T47D (cell line): Measurements from ENCODE around the gene JHY.
A peak's percentile ranks its signal among the peaks of the same experiment; 100 is the strongest.

Experiments
- DNase-seq, 2 experiments: peaks; one replicate each; pipeline versions ENCODE4 v3.0.0 to v3.0.0-alpha.2; 2011 to 2012; ENCODE audit warnings: low read depth in 1 of 2, low spot score in 1 of 2
- JUND ChIP-seq: IDR thresholded peaks from 2 replicates; pipeline ENCODE4 v1.6.1; 2012; ENCODE audit warnings: low read depth
- in situ Hi-C: cut with HindIII; loops from 2 replicates; pipeline ENCODE4 v1.10.0; 2016; ENCODE audit warnings: low sequenced_read_pairs, low pct_unique_long_range_greater_than_20kb

The JHY gene

DNA sequence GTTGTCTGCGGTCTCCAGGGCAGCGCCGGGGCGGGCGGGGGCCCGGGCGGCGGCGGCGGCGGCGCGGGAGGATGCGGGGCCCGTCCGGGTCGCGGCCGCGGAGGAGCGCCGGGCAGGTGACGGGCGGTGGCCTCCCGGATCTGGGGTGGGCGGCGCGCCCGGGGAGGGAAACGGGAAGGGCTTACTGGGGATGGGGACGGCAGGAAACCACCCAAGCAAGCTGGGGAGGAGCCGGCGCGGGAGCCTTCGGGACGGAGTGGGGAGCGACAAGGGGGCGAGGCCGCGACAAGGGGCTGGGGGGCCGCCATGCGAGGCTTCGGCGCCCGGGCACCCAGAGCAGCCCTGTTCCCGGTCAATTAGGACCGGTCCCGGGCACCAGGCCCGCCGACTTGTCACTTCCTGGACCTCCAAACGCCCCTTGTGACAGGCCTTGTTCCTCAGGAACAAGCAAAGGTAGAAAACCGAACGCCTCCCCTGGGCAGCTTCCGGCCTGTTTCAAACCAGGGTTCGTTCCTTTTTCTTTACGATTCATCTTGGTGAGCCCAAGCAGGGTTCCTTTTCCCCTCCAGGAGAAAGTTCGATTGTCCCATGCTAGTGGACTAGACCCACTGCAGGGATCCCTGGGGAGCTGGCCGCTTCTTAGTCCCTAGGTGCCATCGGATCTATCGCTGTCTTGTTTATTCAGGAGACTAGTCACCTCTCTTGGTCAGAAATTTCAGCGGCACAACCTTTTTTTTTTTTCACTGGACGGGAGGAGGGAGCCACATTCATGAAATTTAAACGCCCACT lies 492 bp downstream of the JHY start:
- TF ChIP-seq JUND = no peak
- in situ Hi-C loops = no loop called here
- peak in 1 of 2 experiments; percentile 56 for DNase-seq

DNA sequence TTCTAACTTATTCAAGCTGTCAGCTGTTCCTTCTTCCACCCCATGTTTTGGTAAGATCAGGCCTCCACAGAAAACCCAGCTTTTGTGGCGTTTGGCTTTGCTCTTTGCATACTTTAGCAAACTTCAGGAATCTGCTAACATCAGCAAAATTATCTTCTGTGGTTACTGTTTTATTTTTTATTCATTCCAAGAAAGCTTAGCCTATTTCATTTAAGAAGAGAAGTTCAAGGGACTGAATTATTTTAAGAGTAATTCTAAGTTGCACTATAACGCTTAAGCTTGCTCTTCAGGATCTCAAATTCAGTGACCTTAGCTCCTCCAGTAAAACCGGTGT lies 1.1 kb downstream of the JHY start:
- DNase-seq = no peak
- no peak for TF ChIP-seq JUND
- in situ Hi-C loops = no loop called here

DNA sequence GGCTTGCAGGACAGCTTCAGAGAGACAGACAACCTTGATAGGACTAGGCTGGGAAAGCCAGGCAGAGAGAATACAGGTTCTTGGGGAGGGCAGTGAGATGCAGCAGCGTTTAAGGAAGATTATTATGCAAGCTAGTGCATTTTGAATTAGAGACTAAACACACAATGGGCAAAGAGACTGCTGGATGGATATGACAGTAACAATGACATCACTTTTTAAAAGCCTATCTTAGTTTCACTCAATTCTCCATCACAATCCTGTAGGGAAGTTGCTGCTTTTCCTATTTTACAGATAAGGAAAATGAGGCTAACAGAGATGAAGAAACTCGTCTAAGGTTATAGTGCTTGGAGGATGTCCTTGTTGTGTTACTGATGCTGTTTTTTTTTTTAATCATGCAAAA lies 5.6 kb downstream of the JHY start:
- DNase-seq = no peak
- TF ChIP-seq JUND = no peak
- in situ Hi-C loops = no loop called here

DNA sequence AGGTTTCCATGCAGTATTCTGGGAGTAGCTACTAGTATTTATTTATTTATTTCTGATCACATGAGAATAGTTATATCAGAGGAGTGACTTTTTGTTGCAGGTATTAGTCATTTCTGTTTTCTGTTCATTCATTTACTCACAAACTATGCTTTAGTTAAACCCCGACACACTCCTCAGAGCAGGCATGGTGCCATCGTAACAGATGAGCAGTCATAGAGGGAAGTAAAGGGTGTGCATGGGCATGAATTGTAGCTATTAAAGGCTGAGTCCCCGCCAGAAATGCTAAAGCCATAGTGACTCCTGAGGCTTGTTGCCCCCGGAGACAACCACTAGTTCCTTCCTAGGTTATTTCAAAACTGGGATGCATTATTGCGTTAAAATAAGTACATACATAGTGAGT lies 10.6 kb downstream of the JHY start:
- in situ Hi-C loops = no loop called here

DNA sequence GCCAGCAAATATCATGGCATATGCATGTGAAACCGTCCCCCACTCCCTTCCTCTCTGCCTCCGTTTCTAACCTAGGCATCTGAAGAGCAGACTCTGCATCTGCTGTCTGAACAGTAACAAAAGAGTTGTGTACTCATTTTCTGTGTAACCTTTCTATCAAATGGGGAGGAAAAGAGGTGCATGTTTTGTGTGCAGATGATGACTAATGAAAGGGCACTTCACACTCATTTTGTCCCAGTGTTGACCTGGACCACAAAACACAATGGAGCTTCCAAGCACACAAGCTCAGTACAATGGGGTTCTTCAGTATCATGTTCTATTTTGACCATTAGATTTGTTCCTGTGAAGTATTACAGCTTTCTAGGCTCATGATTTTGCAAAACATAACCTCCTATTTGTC lies 13.0 kb downstream of the JHY start:
- no peak for DNase-seq
- in situ Hi-C loops = no loop called here
- TF ChIP-seq JUND = no peak

More for the DNA sequence above, 10.6 kb downstream of the JHY start:
- no peak for DNase-seq
- TF ChIP-seq JUND = no peak

DNA sequence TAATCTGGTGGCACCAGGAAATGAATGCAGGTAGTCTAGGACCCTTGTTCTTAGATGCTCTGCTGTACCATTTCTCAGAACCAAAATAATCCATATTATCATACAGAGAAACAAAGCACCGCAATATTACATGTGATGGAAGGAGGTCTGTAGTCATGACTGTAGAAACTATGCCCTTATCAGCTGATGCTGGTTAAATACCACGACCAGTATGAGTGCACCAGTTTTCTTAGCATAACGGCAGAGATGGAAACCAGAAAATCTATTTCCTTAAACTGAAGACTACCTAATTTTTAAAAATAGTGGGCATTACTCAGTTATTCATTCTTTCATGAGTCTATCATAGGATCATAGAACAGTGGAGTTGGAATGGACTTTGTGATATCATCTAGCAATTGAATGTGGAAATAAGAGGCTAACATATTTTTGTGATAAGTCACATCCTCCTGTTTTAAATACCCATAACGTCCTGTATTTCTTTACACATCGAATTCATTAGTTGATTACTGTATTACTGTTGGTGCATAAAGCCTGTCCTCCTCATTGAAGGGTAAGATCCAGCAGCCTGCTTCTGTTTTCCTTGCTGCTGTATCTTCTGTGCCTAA lies 15.1 kb downstream of the JHY start:
- in situ Hi-C loops = no loop called here
- no peak for TF ChIP-seq JUND
- DNase-seq = no peak

DNA sequence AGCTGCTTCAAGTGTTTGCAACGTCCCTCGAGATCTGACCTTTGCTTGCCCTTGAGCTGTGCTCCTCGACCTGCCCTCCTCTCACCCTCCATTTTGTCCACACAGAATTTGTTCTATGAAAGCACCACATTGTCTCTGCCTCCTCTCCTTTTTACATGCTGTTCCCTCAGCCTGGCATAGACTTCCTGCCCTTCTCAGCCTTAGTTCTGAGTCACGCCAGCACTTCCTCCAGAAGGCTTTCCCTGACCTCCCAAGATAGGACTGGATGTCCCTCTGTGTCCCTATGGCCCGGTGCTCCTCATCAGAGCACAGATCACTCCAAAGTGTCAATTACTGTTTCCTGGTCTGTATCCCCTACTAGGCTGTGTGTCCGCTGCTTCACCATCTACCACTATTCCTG lies 16.2 kb downstream of the JHY start:
- in situ Hi-C loops = no loop called here
- TF ChIP-seq JUND = no peak
- DNase-seq = no peak

DNA sequence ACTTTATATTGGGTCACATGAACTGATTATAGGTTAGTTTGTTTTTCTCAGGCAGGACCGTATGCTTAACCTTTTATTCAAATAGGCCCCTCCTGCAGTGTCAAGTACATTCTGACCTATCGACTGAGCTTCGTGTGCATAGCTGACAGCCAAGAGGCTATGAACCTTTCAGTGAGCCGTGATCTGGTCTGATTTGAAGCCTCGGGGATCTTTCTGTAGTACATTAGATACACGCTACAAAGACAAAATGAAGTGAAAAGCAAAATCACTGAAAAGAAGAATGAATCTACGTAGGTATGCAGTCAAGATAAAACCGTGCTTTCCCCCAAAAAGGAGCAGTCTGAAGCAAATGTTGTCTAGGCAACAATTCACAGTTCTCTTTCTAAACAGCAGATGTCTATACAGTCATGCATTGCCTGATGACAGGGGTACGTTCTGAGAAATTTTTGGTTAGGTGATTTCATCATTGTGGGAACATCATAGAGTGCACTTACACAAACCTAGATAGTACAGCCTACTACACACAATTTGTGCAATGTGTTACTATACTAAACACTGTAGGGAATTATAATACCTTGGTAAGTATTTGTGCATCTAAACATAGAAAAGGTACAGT lies 18.1 kb downstream of the JHY start:
- TF ChIP-seq JUND = no peak
- in situ Hi-C loops = no loop called here
- DNase-seq = no peak

DNA sequence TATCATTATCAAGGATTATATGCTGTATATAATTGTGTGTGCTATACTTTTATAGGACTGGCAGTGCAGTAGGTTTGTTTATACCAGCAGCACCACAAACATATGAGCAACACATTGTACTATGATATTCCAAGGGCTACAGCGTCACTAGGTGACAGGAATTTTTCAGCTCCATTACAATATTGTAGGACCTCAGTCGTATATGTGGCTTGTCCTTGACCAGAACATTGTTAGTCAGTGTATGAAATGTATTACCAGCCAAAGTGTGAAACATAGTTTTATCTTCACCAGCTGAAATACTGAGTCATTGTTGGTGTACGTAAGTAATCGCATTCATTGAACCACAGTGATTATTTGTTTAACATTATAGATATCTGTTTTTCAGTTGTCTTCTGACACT lies 20.4 kb downstream of the JHY start:
- TF ChIP-seq JUND = no peak
- in situ Hi-C loops = no loop called here
- no peak for DNase-seq

DNA sequence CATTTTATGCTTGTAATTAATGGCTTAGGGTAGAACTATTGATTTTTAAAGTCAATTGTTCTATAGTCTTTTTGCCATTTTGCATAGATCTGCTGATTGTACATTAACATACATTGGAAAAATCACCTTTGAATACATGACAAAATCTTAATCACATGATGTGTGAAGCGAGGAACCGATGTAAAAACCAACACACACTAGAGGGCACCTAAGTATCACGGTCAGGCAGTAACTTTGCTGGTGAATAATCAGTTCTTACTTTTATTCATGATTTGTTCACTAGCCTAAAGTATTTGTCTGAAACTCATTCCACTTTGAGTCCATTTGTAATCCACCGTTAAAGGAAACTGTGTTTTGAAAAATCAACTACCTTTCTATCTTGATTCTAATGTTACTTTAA lies 28.2 kb downstream of the JHY start:
- in situ Hi-C loops = no loop called here
- TF ChIP-seq JUND = no peak
- DNase-seq = peak; percentile 56 to 82

DNA sequence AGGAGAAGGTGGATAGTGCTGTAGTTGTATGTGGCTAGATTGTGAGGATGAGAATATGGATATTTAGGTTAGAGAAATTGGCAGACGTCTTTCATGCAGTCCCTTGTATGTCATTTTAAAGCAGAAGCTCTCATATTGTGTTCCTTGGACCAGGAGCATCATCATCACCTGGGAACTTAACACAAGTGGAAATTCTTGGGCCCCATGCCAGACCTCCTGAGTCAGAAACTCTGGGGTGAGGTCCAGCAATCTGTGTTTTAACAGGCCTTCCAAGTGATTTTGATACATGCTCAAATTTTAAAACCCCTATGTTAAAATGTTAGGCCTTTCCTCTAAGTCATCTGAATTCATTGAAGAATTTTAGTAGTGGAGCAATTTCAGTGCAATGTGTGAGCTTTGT lies 34.8 kb downstream of the JHY start:
- in situ Hi-C loops = no loop called here
- TF ChIP-seq JUND = no peak
- DNase-seq = no peak

DNA sequence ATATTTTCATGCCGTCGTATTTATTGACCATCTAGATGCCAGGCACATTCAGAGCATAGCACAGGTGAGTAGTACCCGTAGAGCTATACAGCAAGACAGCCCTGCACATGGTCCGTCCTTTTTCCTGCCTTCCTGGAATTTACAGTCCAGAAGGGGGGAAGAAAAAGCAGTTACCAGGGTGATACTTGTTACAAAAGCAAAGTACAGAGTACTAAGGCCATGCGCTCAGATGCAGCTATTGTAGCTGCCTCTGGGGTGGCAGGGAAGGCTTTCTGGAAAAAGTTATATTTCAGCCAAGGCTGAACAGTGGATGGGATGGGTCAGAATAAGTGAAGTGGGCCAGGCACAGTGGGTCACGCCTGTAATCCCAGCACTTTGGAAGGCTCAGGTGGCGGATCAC lies 36.2 kb downstream of the JHY start:
- in situ Hi-C loops = no loop called here
- TF ChIP-seq JUND = no peak
- DNase-seq = no peak

DNA sequence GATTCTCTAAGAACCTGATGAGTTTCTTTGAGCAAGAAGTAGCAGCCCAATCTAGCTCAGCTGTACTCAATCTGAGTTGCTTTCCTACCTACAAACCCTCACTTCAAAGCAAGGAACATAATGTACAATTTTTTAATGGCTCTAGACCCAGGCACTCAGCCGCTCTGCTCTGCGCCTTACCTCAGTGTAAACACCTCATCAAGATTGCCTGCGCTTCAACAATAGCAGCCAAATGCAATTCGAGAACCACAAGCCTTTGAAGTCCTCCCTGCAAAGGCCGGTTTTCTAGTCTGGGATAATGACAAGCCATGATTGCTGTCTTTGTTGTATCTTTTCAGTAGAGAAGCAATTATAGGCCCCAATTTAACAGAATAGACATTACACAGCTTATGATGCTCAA lies 38.0 kb downstream of the JHY start:
- TF ChIP-seq JUND = no peak
- in situ Hi-C loops = no loop called here
- no peak for DNase-seq

DNA sequence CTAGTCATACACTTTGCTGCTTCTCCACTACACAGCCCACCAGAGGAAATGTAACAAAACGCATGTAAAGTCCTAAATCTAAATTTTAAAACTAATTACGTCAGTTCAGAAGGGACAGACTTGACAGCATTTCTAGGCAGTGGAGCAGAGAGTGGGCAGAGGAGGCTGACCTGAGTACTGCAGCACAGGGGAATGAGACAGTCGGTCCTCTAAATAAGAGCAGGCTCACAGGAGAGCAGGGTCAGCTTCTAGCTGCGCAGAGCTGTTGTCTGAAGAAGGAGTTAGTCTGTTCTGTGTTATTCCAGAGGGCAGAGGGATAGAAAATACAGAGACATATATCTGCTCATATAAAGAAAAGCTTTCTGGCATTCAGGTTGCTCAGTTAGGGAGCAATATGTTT lies 40.3 kb downstream of the JHY start:
- no peak for TF ChIP-seq JUND
- DNase-seq = peak; percentile 29 to 37

More for the DNA sequence above, 40.3 kb downstream of the JHY start:
- in situ Hi-C loops = no loop called here
